GM23338 (cell line): Measurements from ENCODE around the gene GRK5. TPM values are rescaled to one million over a fixed set of nuclear protein-coding genes. Genes with fewer than 3 reads are reported as not detected.

Experiments used
- ATAC-seq: fragments of 200-7000 bp; cut with Tn5 transposase; 3 replicates; pipeline ENCODE4 v1.9.1; 2020
- DNase-seq: peaks from one replicate; pipeline ENCODE4 v3.0.0-alpha.2; 2015; ENCODE audit warnings: low spot score
- H2AFZ ChIP-seq: fragments of 200-600 bp; sonication (generic); 2 replicates; pipeline ENCODE4 v1.8.0; 2016; ENCODE audit warnings: antibody characterized with exemption, mild to moderate bottlenecking, moderate library complexity
- H3F3A ChIP-seq: fragments of 200-600 bp; sonication (generic); replicated peaks from 2 replicates; pipeline ENCODE4 v1.8.0; 2017; ENCODE audit warnings: antibody characterized with exemption, mixed run types, low read depth
- H3K27ac ChIP-seq: fragments of 200-600 bp; sonication (generic); 2 replicates; pipeline ENCODE4 v1.6.1; 2016; ENCODE audit warnings: low read depth
- H3K27me3 ChIP-seq: fragments of 200-600 bp; sonication (generic); 2 replicates; pipeline ENCODE4 v1.8.0; 2016; ENCODE audit warnings: mild to moderate bottlenecking, mixed run types, moderate library complexity; ENCODE audit not compliant: insufficient read depth
- H3K36me3 ChIP-seq: fragments of 200-600 bp; sonication (generic); 2 replicates; pipeline ENCODE4 v1.8.0; 2016; ENCODE audit warnings: mild to moderate bottlenecking; ENCODE audit not compliant: insufficient read depth
- H3K4me1 ChIP-seq: fragments of 200-600 bp; sonication (generic); 2 replicates; pipeline ENCODE4 v1.8.0; 2016; ENCODE audit warnings: mild to moderate bottlenecking, moderate library complexity; ENCODE audit not compliant: insufficient read depth
- H3K4me2 ChIP-seq: fragments of 200-600 bp; sonication (generic); 2 replicates; pipeline ENCODE4 v1.7.1; 2017; ENCODE audit warnings: mixed run types
- H3K4me3 ChIP-seq: fragments of 200-600 bp; sonication (generic); 2 replicates; pipeline ENCODE4 v1.6.1; 2016; ENCODE audit warnings: mixed run types
- H3K79me2 ChIP-seq: fragments of 200-600 bp; sonication (generic); replicated peaks from 2 replicates; pipeline ENCODE4 v1.8.0; 2017; ENCODE audit warnings: mild to moderate bottlenecking; ENCODE audit not compliant: insufficient read depth
- H3K9me2 ChIP-seq: fragments of 200-600 bp; sonication (generic); 2 replicates; pipeline ENCODE4 v1.8.0; 2017; ENCODE audit not compliant: insufficient read depth
- H4K20me1 ChIP-seq: fragments of 200-600 bp; sonication (generic); replicated peaks from 2 replicates; pipeline ENCODE4 v1.8.0; 2017; ENCODE audit warnings: mild to moderate bottlenecking; ENCODE audit not compliant: insufficient read depth
- H3K27ac Mint-ChIP-seq: 2 replicates; pipeline ENCODE4 v1.8.0; 2020; ENCODE audit warnings: inconsistent platforms, mild to moderate bottlenecking, moderate library complexity, mixed read lengths
- H3K27me3 Mint-ChIP-seq: 3 replicates; pipeline ENCODE4 v1.8.0; 2022; ENCODE audit warnings: low read depth, mild to moderate bottlenecking, moderate library complexity, mixed read lengths, inconsistent platforms; ENCODE audit not compliant: insufficient read depth, poor library complexity
- H3K36me3 Mint-ChIP-seq: 3 replicates; pipeline ENCODE4 v1.8.0; 2021; ENCODE audit warnings: low read depth, mild to moderate bottlenecking, inconsistent platforms, moderate library complexity, mixed read lengths
- H3K4me1 Mint-ChIP-seq: 3 replicates; pipeline ENCODE4 v1.8.0; 2020; ENCODE audit warnings: mild to moderate bottlenecking, inconsistent platforms, mixed read lengths
- H3K4me3 Mint-ChIP-seq: 3 replicates; pipeline ENCODE4 v1.8.0; 2021; ENCODE audit warnings: moderate library complexity, mild to moderate bottlenecking, inconsistent platforms, mixed read lengths
- H3K9me3 Mint-ChIP-seq: 3 replicates; pipeline ENCODE4 v1.8.0; 2020; ENCODE audit warnings: moderate library complexity, mild to moderate bottlenecking, inconsistent platforms, mixed read lengths
- CREB1 ChIP-seq: fragments of 250-450 bp; sonication (Bioruptor Pico); IDR thresholded peaks from 2 replicates; pipeline ENCODE4 v1.5.0; 2020; ENCODE audit warnings: low read depth, mild to moderate bottlenecking, moderate library complexity
- EZH2 ChIP-seq: fragments of 200-600 bp; sonication (generic); IDR thresholded peaks from one replicate; pipeline ENCODE4 v1.8.0; 2017; ENCODE audit warnings: antibody characterized with exemption, mild to moderate bottlenecking, low read depth; ENCODE audit not compliant: unreplicated experiment
- EZH2phosphoT487 ChIP-seq: fragments of 200-600 bp; sonication (generic); IDR thresholded peaks from one replicate; pipeline ENCODE4 v1.8.1; 2018; ENCODE audit warnings: antibody characterized with exemption; ENCODE audit not compliant: unreplicated experiment
- JUNB ChIP-seq: IDR thresholded peaks from one replicate; pipeline ENCODE4 v1.6.1; 2016; ENCODE audit warnings: antibody characterized with exemption; ENCODE audit not compliant: unreplicated experiment
- NANOG ChIP-seq: IDR thresholded peaks from 2 replicates; pipeline ENCODE4 v1.6.1; 2016; ENCODE audit warnings: antibody characterized with exemption, borderline replicate concordance
- POLR2AphosphoS5 ChIP-seq: IDR thresholded peaks from 2 replicates; pipeline ENCODE4 v1.6.1; 2016; ENCODE audit warnings: antibody characterized with exemption, low read depth
- STAT1 ChIP-seq: IDR thresholded peaks from one replicate; pipeline ENCODE4 v1.6.1; 2016; ENCODE audit warnings: antibody characterized with exemption; ENCODE audit not compliant: unreplicated experiment
- ZNF114 ChIP-seq: fragments of 250-450 bp; sonication (Bioruptor Pico); IDR thresholded peaks from 2 replicates; pipeline ENCODE4 v1.5.0; 2020; ENCODE audit warnings: mild to moderate bottlenecking, moderate library complexity
- ZNF331 ChIP-seq: fragments of 250-450 bp; sonication (Bioruptor Pico); IDR thresholded peaks from 2 replicates; pipeline ENCODE4 v1.5.0; 2020; ENCODE audit warnings: low read depth, mild to moderate bottlenecking, moderate library complexity
- polyA plus RNA-seq: library from polyadenylated mRNA; unstranded; fragments of >200 nt; fragmentation: Nextera tagmentation; extraction: Ambion mirVana; gene quantifications from 2 replicates; pipeline ENCODE4 v1.2.1, GENCODE V29; 2016
- total RNA-seq: library from RNA; depleted of rRNA; stranded (reverse); fragments of >200 nt; shearing (Covaris generic); gene quantifications from 2 replicates; pipeline ENCODE4 v1.2.3, GENCODE V29; 2014
- TF ChIP-seq, protein P1 (sequence below): IDR thresholded peaks from 2 replicates; pipeline ENCODE4 v1.6.1; 2016; ENCODE audit warnings: antibody characterized with exemption
- TF ChIP-seq, protein P2 (sequence below): fragments of 250-450 bp; sonication (Bioruptor Pico); IDR thresholded peaks from 2 replicates; pipeline ENCODE4 v1.5.0; 2020; ENCODE audit warnings: mild to moderate bottlenecking, moderate library complexity
- TF ChIP-seq, protein P3 (sequence below), 2 experiments: fragments of 200-600 bp in 1 of 2; sonication (generic) in 1 of 2; conservative IDR thresholded peaks; 2 replicates each; pipeline versions ENCODE4 v1.5.1 to v1.6.1; 2016 to 2017; ENCODE audit warnings: antibody characterized with exemption in 2 of 2, low read depth in 2 of 2, mild to moderate bottlenecking in 2 of 2, moderate library complexity in 1 of 2

The GRK5 gene
- total and polyA plus RNA-seq, 2 experiments from 2014 or later: 0.53 to 2.0 TPM

DNA sequence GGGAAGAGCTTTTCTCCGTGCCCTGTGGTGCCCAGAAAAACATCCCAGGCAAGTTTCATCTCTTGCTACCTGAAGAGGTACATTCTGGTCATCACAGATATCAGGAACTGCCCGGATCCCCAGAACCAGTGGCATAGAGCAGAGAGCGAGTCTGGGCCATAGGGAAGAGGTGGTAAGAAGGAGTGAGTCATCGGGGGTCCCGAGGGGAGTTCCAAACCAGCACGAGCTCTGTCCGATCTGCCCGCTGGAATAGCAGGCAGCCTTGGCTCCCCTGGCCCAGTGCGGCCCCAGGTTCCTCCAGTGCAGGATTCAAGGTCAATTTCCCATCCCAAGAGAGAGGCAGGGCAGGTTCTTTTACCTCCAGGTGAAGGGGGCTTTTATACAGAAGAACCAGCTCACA, 210.5 kb downstream of the GRK5 start:
- no peaks in the 10 kb centered on the region for H3K9me3 Mint-ChIP-seq
- no peaks in the 10 kb centered on the region for H4K20me1 ChIP-seq
- TF ChIP-seq POLR2AphosphoS5: no peak
- TF ChIP-seq ZNF114 (CRISPR knock-in tag): no peak
- TF ChIP-seq ZNF331: no peak
- TF ChIP-seq, protein P1, sequence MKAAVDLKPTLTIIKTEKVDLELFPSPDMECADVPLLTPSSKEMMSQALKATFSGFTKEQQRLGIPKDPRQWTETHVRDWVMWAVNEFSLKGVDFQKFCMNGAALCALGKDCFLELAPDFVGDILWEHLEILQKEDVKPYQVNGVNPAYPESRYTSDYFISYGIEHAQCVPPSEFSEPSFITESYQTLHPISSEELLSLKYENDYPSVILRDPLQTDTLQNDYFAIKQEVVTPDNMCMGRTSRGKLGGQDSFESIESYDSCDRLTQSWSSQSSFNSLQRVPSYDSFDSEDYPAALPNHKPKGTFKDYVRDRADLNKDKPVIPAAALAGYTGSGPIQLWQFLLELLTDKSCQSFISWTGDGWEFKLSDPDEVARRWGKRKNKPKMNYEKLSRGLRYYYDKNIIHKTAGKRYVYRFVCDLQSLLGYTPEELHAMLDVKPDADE: no peak
- no peak overlapping the region for H3K4me3 ChIP-seq
- H3F3A ChIP-seq: no peaks in the 10 kb centered on the region
- no peaks in the 10 kb centered on the region for H3K9me2 ChIP-seq
- no peak for ATAC-seq
- H3K4me1 Mint-ChIP-seq: peaks cover 28% of the 10 kb centered on the region
- DNase-seq: no peak
- no peak overlapping the region; the same call in 2 of the 3 replicates for H3K4me3 Mint-ChIP-seq
- peaks cover 7% of the 10 kb centered on the region for H3K4me1 ChIP-seq
- no peaks in the 10 kb centered on the region for H3K27me3 ChIP-seq
- H3K36me3 Mint-ChIP-seq: no peaks in the 10 kb centered on the region
- H3K27ac Mint-ChIP-seq: no peak overlapping the region
- no peaks in the 10 kb centered on the region for H3K79me2 ChIP-seq
- no peak overlapping the region for H3K4me2 ChIP-seq
- H2AFZ ChIP-seq: no peak overlapping the region
- no peaks in the 10 kb centered on the region for H3K36me3 ChIP-seq
- H3K27me3 Mint-ChIP-seq: peaks cover 14% of the 10 kb centered on the region
- H3K27ac ChIP-seq: no peak overlapping the region

DNA sequence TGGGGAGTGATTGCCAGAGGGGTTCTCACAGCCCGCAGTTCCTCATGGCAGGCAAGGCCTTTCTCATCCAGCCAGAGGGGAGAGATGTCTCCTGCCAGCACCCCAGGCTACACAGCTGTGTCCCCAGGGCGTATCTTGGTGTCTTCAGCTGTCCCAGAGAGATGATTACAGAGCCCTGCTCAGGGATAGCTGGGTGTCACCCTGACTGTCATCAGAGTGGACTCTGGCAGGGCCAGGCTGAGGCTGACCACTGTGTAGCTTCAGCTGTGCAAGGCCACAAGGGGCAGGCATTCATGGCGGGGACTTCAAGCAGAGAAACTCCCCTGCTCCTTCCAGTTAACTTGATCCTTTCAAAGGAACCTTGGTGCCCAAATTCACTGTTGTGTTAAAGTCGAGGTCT, 211.0 kb downstream of the GRK5 start:
- Mint-ChIP-seq H3K27me3 (peaks cover 11% of the 10 kb centered on the region), H3K4me1 (peaks cover 23% of the 10 kb centered on the region)
- TF ChIP-seq, protein P2, sequence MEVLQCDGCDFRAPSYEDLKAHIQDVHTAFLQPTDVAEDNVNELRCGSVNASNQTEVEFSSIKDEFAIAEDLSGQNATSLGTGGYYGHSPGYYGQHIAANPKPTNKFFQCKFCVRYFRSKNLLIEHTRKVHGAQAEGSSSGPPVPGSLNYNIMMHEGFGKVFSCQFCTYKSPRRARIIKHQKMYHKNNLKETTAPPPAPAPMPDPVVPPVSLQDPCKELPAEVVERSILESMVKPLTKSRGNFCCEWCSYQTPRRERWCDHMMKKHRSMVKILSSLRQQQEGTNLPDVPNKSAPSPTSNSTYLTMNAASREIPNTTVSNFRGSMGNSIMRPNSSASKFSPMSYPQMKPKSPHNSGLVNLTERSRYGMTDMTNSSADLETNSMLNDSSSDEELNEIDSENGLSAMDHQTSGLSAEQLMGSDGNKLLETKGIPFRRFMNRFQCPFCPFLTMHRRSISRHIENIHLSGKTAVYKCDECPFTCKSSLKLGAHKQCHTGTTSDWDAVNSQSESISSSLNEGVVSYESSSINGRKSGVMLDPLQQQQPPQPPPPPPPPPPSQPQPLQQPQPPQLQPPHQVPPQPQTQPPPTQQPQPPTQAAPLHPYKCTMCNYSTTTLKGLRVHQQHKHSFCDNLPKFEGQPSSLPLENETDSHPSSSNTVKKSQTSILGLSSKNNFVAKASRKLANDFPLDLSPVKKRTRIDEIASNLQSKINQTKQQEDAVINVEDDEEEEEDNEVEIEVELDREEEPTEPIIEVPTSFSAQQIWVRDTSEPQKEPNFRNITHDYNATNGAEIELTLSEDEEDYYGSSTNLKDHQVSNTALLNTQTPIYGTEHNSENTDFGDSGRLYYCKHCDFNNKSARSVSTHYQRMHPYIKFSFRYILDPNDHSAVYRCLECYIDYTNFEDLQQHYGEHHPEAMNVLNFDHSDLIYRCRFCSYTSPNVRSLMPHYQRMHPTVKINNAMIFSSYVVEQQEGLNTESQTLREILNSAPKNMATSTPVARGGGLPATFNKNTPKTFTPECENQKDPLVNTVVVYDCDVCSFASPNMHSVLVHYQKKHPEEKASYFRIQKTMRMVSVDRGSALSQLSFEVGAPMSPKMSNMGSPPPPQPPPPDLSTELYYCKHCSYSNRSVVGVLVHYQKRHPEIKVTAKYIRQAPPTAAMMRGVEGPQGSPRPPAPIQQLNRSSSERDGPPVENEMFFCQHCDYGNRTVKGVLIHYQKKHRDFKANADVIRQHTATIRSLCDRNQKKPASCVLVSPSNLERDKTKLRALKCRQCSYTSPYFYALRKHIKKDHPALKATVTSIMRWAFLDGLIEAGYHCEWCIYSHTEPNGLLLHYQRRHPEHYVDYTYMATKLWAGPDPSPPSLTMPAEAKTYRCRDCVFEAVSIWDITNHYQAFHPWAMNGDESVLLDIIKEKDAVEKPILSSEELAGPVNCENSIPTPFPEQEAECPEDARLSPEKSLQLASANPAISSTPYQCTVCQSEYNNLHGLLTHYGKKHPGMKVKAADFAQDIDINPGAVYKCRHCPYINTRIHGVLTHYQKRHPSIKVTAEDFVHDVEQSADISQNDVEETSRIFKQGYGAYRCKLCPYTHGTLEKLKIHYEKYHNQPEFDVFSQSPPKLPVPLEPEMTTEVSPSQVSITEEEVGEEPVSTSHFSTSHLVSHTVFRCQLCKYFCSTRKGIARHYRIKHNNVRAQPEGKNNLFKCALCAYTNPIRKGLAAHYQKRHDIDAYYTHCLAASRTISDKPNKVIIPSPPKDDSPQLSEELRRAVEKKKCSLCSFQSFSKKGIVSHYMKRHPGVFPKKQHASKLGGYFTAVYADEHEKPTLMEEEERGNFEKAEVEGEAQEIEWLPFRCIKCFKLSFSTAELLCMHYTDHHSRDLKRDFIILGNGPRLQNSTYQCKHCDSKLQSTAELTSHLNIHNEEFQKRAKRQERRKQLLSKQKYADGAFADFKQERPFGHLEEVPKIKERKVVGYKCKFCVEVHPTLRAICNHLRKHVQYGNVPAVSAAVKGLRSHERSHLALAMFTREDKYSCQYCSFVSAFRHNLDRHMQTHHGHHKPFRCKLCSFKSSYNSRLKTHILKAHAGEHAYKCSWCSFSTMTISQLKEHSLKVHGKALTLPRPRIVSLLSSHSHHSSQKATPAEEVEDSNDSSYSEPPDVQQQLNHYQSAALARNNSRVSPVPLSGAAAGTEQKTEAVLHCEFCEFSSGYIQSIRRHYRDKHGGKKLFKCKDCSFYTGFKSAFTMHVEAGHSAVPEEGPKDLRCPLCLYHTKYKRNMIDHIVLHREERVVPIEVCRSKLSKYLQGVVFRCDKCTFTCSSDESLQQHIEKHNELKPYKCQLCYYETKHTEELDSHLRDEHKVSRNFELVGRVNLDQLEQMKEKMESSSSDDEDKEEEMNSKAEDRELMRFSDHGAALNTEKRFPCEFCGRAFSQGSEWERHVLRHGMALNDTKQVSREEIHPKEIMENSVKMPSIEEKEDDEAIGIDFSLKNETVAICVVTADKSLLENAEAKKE (CRISPR knock-in tag): no peak
- TF ChIP-seq CREB1 (CRISPR knock-in tag) (no peak), JUNB (no peak), EZH2phosphoT487 (no peak), ZNF331 (no peak), EZH2 (no peak), NANOG (no peak), STAT1 (no peak), POLR2AphosphoS5 (no peak)
- TF ChIP-seq, protein P1: no peak
- TF ChIP-seq, protein P3, sequence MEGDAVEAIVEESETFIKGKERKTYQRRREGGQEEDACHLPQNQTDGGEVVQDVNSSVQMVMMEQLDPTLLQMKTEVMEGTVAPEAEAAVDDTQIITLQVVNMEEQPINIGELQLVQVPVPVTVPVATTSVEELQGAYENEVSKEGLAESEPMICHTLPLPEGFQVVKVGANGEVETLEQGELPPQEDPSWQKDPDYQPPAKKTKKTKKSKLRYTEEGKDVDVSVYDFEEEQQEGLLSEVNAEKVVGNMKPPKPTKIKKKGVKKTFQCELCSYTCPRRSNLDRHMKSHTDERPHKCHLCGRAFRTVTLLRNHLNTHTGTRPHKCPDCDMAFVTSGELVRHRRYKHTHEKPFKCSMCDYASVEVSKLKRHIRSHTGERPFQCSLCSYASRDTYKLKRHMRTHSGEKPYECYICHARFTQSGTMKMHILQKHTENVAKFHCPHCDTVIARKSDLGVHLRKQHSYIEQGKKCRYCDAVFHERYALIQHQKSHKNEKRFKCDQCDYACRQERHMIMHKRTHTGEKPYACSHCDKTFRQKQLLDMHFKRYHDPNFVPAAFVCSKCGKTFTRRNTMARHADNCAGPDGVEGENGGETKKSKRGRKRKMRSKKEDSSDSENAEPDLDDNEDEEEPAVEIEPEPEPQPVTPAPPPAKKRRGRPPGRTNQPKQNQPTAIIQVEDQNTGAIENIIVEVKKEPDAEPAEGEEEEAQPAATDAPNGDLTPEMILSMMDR (conservative IDR thresholded peaks at IDR 0.05; ENCODE audit: low read depth in 2 of 2): no peak

More for the DNA sequence above, 211.0 kb downstream of the GRK5 start:
- no peaks in the 10 kb centered on the region for H3F3A ChIP-seq
- ATAC-seq (no peak), DNase-seq (no peak)
- H3K4me3 ChIP-seq: no peak overlapping the region
- no peaks in the 10 kb centered on the region for H3K9me3 Mint-ChIP-seq
- H3K9me2 ChIP-seq: no peaks in the 10 kb centered on the region
- H3K36me3 ChIP-seq: no peaks in the 10 kb centered on the region
- no peak overlapping the region for H3K4me2 ChIP-seq
- peaks cover 7% of the 10 kb centered on the region for H3K4me1 ChIP-seq
- H3K27ac ChIP-seq: no peak overlapping the region
- no peaks in the 10 kb centered on the region for H4K20me1 ChIP-seq
- no peak overlapping the region for H3K27ac Mint-ChIP-seq
- H3K27me3 ChIP-seq: no peaks in the 10 kb centered on the region
- H2AFZ ChIP-seq: no peak overlapping the region
- H3K4me3 Mint-ChIP-seq: no peak overlapping the region
- no peaks in the 10 kb centered on the region for H3K36me3 Mint-ChIP-seq
- no peaks in the 10 kb centered on the region for H3K79me2 ChIP-seq
